RPMI8226 (cell line): ENCODE data around the gene FUCA2.
"Not testable (repeated sequence)": the region's sequence is repeated elsewhere in the genome, so short reads cannot be mapped to it uniquely, and the experiment has no call there.

Source experiments
- DNase-seq: peaks from one replicate; pipeline ENCODE4 v3.0.0-alpha.2; 2015

FUCA2 gene

GRCh38 chr6:143490775-143491174, 20.7 kb downstream of the FUCA2 start:
- no peak for DNase-seq

GRCh38 chr6:143490244-143490643, 21.3 kb downstream of the FUCA2 start:
- no peak for DNase-seq

- no peak for DNase-seq
These were observed 24.8 kb downstream of the FUCA2 start for GRCh38 chr6:143486752-143487151.

GRCh38 chr6:143485967-143486366, 25.6 kb downstream of the FUCA2 start:
- no peak for DNase-seq

GRCh38 chr6:143482593-143482992, 28.9 kb downstream of the FUCA2 start:
- DNase-seq = no peak

DNA sequence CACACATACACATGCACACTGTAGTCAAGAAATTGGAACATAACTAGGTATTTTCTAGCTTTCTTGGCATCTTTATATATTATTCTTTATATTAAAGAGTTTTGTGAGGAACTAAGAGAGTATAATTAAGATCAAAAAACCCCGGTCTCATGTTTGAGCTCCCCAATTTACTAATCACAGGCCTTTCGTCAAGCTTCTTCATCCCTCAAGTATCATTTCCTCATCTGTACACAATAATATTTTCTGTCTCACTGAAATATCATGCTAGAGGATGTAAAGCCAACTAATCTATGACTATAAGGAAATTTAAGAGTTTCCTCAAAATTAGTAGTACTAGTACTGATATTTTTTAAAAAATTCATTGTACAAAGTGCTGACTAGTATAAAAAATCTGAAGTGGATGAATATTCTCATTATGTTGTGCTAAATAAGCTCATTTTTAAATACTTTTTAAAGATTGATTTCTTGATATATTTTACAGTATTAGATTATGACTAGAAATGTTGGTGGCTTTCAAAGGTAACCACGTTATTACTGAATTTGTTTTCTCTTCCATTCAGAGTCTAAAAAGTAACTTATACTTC, 32.9 kb downstream of the FUCA2 start:
- DNase-seq = no peak

DNA sequence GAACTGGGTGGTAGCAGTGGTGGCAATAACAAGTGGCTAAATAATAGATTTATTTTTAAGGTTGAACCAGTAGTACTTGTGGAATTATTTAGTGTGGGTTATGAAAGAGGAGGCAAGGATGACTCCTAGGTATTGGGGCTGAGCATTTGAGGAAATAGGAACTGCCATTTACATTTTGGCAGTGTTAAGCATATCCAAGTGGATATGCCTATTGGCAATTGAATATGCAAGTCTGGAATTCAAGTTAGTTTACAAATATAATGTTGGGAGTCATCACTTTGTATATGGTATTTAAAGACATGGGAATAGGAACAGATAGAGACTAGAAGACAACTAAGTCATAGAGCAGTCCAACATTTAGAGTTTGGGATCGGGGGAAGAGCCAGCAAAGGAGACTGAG, 35.0 kb downstream of the FUCA2 start:
- DNase-seq = no peak

DNA sequence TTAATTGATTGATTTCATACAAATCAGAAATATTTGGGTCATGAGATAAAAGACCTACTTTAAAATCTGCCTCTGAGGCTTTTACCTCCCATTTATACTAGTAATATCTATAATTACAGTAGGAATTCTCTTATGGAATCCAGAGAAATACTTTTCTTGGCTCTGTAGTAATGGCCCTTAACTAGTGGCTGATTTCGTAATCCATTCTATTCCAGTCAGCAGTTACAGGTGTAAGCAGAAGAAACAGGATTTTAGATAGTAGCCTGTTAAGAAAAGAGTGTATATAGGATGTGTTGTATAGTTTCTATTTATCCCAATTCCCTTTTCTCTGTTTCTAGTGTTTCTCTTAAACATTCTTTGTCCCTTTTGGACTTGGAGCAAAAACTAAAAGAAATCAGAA, 39.7 kb downstream of the FUCA2 start:
- no peak for DNase-seq

- DNase-seq = not testable (repeated sequence)
These were observed 42.7 kb downstream of the FUCA2 start for GRCh38 chr6:143468823-143469222.

- DNase-seq = no peak
These were observed 43.5 kb downstream of the FUCA2 start for GRCh38 chr6:143468026-143468425.

DNA sequence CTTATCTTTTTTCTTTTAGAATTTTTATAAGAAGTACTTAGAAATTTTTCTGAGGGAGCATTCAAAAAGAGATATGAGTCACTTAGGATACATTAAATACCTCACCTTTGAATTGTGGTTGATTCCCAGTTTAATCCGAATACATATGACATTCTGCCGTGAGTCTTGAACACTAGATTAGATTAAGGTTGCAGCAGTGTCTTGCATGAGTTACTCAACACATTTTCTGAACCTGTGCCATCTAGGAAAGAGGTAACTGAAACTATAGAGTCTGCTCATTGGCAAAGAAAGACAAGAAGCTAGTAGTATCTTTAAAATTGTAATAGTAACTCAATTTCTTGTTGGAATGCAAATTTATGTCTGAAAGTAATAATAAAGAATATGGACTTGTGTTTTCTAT, 46.0 kb downstream of the FUCA2 start:
- DNase-seq = no peak

DNA sequence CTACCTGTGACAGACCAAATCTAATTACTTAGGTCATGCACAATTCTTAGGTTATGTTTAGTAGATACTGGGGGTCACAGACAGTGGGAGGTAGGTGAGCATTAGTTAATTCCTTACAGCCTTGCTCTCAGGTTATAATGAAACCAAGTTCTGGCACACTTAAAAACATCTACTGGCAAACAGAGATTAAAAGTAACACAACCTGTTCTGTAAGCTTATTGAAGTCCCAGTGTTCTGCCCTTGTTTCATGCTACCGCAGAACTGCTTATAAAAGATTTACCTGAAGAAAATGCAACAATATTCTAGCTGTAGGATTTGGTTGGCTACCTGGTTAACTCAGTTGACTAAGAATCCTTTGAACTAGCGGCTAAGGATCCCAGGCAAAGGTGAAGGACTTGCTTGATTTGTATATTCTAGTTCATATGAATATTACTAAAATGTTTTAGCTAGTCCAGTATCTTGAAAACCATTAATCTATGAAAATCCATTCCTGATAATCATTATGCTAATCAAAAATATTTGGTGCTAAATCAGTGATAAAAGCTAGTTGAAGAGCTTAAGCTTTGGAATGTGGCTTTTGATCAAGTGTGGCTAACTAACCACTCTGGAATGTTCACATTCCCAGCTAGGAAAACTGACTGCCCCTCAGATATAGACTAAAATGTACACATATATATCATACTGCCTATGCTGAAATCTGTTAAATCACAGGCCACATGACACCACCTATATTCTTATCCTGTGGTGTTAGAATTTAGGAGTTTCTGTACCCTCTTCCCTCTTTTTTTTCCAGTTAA, 53.8 kb downstream of the FUCA2 start:
- no peak for DNase-seq

DNA sequence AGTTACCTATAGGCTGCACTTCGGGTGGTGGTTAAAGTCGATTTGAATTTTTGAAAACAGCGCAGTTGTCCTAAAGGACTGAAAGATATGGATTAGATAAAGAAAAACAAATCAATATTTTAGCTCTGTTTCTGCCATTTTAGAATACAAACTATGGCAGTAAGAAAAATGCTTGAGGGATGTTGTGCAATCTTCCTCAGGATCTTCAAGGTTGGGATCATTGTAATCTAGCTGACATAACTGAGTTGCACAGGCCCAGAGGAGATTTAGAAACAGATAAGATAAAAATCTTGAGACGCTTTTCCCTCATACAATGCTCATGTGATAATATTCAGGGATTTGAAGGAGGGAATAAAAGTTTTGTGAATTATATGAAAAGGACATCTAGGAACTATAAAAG, 60.0 kb downstream of the FUCA2 start:
- no peak for DNase-seq

DNA sequence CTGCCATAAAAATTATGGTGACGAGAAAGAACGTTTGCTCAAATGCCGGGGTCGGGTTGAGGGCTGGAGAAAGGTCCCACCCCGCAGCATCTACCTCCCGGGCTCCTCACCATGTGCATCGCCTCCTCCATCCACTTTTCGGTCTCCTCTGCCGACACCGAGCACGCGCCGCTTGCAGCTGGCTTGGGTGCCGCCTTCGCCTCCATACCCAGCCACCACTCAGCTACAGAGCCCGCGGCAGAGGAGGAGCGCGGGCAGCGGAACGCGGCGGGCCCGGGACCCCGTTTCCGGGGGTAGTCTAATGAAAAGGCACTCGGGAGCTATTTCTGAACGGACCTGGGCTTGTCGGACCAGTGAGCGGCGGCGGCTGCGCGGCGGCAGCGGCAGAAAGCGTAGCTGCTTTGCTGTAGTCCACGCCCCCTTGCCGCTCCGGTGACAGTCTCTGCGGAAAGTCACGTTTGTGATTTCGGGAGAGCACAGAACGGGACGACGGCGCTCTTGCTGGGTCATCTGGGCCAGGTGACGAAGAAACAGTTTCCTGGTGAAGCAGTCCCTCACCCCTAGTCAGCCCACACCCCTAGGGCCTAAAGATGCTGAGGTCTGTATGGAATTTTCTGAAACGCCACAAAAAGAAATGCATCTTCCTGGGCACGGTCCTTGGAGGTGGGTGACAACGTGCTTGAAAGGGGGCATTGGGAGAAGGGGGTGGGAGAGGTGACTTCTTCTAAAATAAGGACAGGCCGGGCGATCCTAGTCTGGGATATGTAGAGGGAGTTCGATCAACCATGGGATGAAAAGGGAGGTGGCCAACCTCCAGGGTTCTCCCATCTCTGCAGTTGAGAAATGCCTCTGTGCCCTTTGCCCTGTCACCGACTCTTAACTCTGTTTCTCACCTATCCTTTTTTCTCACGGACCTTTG, 60.8 kb downstream of the FUCA2 start, which contains the start of the genes ADAT2 and PEX3:
Gene ADAT2 (minus strand): TSS at position 243 of the 919 bp plus-strand sequence. CDS start 37 bp downstream, at position 206.
Gene PEX3 (plus strand): TSS at position 353 of the 919 bp plus-strand sequence. CDS start 238 bp downstream, at position 591.
- DNase-seq = peak; percentile 91

DNA sequence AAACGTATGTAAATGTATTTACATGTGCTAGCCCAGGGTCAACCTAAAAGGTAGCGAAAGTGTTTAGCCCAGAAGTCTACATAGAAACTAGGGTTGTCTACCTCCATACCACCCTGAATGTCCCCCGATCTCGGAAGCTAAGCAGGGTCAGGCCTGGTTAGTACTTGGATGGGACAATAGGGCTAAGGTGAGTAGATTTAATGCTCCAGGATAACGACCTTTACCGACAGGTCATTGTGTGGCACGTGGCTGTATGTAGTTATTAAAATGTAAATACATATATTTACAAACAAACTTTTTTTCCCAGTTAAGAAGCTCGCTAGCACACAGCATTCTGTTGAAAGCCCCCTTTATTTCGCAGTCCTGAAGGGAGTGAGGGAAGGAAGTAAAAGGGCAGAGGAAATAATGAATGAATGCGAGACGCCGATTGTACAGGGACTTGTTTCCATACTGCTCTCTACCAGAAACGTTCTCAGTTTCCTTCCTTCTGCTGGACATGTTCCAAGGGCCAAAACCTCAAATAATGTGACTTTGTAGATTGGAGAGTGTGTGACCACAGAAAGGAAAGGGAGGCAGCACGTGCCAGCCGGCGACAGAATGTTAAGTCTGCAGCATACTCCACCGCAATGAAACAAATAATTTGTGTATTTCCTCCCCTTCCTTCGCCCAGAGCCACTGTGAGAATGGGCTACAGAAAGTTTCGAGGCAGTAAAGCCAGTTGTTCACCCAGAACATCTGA, 61.6 kb downstream of the FUCA2 start:
- DNase-seq = peak; percentile 68

GRCh38 chr6:143449082-143449713, 62.3 kb downstream of the FUCA2 start:
- DNase-seq = no peak

- DNase-seq = not testable (repeated sequence)
These were observed 63.7 kb downstream of the FUCA2 start for GRCh38 chr6:143447865-143448264.
